GM18873 (cell line): ENCODE results near the gene TRIM68.

ENCODE experiments used
- ATAC-seq: cut with Tn5 transposase; IDR thresholded peaks from one replicate; pipeline ENCODE4 v1.9.1; 2021; ENCODE audit warnings: mild to moderate bottlenecking, moderate library complexity, moderate number of reproducible peaks; ENCODE audit not compliant: unreplicated experiment, low FRiP score

Gene TRIM68

GRCh38 chr11:4607781-4608666 is at the start of gene TRIM68:
Gene TRIM68 (minus strand): TSS chr11:4608231. CDS start chr11:4605504, 2,727 bp downstream.
- ATAC-seq, result peak; percentile 98

GRCh38 chr11:4654635-4655369 is 46.8 kb upstream of the TRIM68 start:
- no peak for ATAC-seq

GRCh38 chr11:4647766-4648165 is 39.7 kb upstream of the TRIM68 start:
- no peak for ATAC-seq

GRCh38 chr11:4645974-4646373 is 37.9 kb upstream of the TRIM68 start:
- no peak for ATAC-seq

GRCh38 chr11:4644233-4644632 is 36.2 kb upstream of the TRIM68 start:
- ATAC-seq, result no peak

GRCh38 chr11:4643682-4644081 is 35.7 kb upstream of the TRIM68 start, which contains the start of gene OR51E1:
Gene OR51E1 (plus strand): TSS chr11:4643982. CDS start chr11:4652527, 8,545 bp downstream.
- ATAC-seq, result no peak

GRCh38 chr11:4643076-4643475 is 35.0 kb upstream of the TRIM68 start:
- no peak for ATAC-seq

GRCh38 chr11:4642043-4642442 is 34.0 kb upstream of the TRIM68 start:
- no peak for ATAC-seq

GRCh38 chr11:4641501-4641900 is 33.5 kb upstream of the TRIM68 start:
- no peak for ATAC-seq

GRCh38 chr11:4639931-4640330 is 31.9 kb upstream of the TRIM68 start:
- ATAC-seq, result no peak

- no peak for ATAC-seq
Measured at GRCh38 chr11:4637662-4638047, 29.6 kb upstream of the TRIM68 start.

GRCh38 chr11:4636962-4637661 is 29.1 kb upstream of the TRIM68 start, which contains the start of gene OR51D1:
Gene OR51D1 (plus strand): TSS chr11:4637477. CDS start chr11:4639791, 2,314 bp downstream.
- peak; percentile 83 for ATAC-seq

GRCh38 chr11:4636136-4636535 is 28.1 kb upstream of the TRIM68 start:
- no peak for ATAC-seq

GRCh38 chr11:4626207-4627099 is 18.4 kb upstream of the TRIM68 start:
- ATAC-seq, result no peak

- ATAC-seq, result no peak
Measured at GRCh38 chr11:4619514-4619913, 11.5 kb upstream of the TRIM68 start.

- no peak for ATAC-seq
Measured at GRCh38 chr11:4615856-4616444, 7.9 kb upstream of the TRIM68 start.

GRCh38 chr11:4611986-4612385 is 4.0 kb upstream of the TRIM68 start:
- no peak for ATAC-seq

GRCh38 chr11:4610258-4610935 is 2.4 kb upstream of the TRIM68 start:
- no peak for ATAC-seq

- ATAC-seq, result no peak
Measured at GRCh38 chr11:4607096-4607495, 935 bp downstream of the TRIM68 start.
